Activated gamma-delta T cell treated with anti-CD3 and anti-CD28 coated beads, Interleukin-2, amount 50 U/mL, for 16 hours (primary cell): ENCODE results near the gene SETD4.
A peak's percentile ranks its signal among the peaks of the same experiment; 100 is the strongest.

Source experiments
- DNase-seq: peaks from one replicate; pipeline ENCODE4 v3.0.0-alpha.2; 2020; ENCODE audit warnings: low read depth

SETD4 gene

GRCh38 chr21:36044056-36044455 lies 16.3 kb downstream of the SETD4 start:
- DNase-seq: no peak

DNA sequence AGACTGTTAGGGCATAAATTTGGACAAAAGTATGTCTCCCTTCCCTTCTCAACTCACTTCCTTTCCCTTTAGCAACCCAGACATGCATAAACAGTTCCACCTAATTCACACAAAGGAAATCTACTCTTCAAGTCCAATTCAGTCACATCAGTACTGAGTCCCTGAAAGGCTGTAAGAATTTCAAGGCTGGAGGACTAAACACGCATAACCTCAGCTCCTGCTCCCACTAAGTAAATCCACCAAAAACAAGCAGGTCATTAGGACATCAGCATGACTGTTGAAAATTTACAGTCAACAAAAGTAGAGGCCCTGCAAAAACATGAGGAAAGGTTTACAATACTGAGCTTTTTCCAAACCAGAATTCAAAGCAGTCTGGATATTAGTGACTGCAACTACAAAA lies 18.4 kb downstream of the SETD4 start:
- no peak for DNase-seq

DNA sequence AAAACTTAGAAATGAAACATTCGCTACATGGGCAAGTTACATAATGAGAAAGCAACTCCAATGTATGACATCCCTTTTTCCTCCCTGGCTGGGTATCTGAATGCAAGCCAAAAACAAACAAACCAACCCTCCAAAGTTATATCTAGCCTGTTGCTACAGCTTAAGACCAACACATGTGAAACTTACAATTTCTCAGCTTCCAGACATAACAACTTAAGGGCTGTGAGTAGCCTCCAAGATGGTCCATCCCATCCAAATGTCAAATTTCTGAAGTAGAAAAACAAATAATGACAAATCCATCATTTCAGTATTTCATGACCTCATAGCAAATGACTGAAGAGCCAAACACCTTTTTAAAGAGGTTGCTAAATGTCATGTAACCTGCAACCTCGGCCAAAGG lies 19.9 kb downstream of the SETD4 start:
- no peak for DNase-seq

DNA sequence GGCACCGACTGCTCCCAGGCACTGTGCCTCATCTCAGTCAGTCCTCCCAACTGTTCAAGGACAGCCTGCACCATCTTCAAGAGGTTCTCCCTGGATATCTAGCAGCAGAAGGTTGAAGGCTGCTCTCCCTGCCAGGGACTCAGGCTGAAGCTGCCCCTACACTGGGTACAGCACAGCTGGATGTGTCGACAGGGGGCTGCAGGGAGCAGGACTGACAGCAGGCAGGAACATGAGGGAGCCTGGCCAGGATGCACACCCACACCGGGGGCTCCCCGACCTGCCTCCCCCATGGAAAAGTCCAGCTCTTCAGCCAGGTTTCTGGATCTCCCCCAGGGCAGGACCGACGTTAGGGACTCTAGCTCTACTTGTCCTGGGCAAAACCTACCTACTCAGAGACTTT lies 20.5 kb downstream of the SETD4 start:
- DNase-seq: no peak

GRCh38 chr21:36038701-36039497 lies 21.4 kb downstream of the SETD4 start:
- DNase-seq: no peak

- no peak for DNase-seq
Measured at GRCh38 chr21:36035381-36035791, 24.9 kb downstream of the SETD4 start.

DNA sequence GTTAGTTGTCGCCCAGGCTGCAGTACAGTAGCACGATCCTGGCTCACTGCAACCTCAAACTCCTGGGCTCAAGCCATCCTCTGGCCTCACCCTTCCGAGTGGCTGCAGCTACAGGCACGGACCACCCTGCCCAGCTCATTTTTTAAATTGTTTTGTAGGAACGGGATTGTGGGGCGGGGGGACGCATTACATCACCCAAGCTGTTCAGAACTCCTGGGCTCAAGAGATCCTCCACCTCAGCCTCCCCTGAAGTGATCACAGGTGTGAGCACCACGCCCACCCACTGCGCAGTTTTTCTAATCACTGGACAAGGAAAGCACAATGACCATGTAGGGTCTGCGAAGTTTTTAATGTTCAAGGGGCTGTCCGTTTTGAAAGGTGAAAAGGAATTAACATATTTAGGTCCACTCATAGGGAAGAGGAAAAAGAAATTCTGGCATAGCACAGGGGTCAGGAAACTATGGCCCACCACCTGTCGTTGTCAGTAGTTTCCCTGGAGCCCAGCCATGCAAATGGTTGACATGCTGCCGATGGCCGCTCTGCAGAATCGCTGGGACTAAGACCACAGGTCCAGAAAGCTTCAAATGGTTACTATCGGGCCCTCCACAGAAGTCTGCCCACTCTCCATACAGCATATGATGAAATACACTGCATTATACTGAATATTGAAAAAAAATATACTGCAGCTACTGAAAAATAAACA lies 26.0 kb downstream of the SETD4 start:
- no peak for DNase-seq

DNA sequence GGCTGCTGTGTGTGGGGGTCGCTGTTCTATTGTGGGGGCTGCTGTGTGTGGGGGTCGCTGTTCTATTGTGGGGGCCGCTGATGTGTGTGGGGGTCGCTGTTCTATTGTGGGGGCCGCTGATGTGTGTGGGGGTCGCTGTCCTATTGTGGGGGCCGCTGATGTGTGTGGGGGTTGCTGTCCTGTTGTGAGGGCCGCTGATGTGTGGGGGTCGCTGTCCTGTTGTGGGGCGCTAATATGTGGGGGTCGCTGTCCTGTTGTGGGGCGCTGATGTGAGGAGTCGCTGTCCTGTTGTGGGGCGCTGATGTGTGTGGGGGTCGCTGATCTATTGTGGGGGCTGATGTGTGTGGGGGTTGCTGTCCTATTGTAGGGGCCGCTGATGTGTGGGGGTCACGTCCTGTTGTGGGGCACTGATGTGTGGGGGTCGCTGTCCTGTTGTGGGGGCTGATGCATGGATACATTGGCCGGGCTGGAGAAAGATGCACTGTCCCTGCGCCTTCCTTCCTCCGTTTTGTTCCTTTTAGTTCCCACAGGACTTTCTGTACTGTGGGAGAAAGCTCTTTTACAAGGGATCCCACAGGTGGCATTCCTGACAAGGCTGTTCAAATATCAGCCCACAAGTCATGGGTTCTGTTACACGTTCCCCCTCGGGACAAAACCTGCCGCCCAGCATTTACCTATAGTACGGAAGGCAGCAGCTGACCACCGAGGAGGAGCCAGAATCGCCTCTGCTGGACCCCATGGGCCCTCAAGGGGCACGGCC lies 27.5 kb downstream of the SETD4 start:
- DNase-seq: no peak

GRCh38 chr21:36030581-36031189 lies 29.6 kb downstream of the SETD4 start:
- DNase-seq: no peak

DNA sequence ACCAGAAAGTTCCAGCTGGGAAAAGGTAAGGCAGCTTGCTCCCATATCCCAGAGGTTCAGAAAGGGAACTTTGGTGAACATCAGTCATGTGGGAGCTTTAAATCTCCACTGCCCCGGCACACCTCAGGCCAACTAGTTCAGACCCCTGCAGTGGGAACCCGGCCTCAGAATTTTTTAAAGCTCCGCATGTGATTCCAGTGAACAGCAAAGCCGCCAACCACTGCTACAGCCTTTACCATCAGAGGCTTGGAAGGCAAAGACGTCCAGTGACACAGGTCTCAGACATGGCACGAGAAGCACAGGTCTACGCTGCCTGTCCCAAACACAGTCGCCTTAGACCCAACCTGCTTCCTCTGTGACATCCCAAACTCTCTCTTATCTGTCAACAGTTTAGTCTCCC lies 31.0 kb downstream of the SETD4 start:
- no peak for DNase-seq

- peak; percentile 45 for DNase-seq
Measured at GRCh38 chr21:36028127-36029069, 31.9 kb downstream of the SETD4 start.

DNA sequence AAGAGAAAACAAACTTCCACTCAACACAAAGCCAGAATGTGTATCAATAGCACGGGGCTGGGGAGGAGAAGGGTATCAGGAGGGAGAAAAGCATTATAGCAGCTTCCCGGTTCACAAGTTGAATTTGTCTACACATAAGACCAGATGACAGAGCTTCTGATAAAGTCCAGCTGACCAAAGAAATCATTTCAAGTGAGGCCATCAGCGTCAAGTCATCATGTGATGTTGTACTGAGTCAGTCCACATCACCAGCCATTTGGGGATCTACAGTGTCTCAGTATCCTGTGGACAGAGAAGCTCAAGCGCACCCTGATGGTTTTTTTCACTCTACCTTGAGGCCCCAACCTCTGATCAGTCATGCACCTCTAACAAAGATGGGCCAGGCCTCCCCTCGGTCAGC lies 33.0 kb downstream of the SETD4 start:
- no peak for DNase-seq

- DNase-seq: no peak
Measured at GRCh38 chr21:36024782-36025181, 35.5 kb downstream of the SETD4 start.

DNA sequence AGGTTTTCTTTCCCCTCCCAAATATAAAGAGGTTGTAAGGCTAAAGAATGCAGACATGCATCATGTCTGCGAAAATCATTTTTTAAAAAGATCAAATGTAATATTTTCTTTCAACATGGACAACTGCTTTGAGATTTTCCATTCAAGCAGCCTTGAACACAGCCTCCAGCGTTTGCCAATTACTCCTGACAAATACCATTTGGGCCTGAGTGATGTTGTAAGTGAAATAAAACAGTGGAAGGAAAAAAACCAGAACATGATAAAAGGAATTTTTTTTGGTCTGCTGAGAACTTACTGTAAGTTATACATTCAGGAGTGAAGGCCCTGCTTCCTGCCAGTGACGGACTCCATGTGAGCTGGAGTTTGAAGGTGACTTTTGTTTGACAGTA lies 37.2 kb downstream of the SETD4 start:
- no peak for DNase-seq

- DNase-seq: no peak
Measured at GRCh38 chr21:36022427-36023091, 37.8 kb downstream of the SETD4 start.

DNA sequence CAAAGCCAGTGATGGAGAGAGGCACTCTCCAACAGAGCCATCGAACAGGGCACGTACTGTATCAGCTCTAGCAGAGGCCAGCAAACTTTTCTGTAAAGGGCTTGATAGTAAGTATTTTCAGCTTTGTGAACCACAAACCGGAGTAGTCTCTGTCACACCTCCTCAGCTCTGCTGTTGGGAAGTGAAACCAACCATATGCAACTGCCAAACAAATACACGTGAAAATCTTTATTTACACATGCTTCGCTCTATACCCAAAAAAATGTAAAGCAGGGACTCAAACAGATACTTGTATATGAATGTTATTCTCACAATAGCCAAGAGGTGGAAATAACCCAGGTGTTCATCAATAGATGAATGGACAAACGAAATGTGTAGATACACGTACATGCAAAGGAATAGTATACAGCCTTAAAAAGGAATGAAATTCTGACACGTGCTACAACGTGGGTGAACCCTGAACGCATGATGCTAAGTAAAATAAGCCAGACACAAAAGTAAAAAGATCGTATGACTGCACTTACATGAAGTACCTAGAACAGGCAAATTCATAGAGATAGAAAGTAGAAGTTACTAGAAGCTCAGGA lies 39.0 kb downstream of the SETD4 start:
- no peak for DNase-seq

DNA sequence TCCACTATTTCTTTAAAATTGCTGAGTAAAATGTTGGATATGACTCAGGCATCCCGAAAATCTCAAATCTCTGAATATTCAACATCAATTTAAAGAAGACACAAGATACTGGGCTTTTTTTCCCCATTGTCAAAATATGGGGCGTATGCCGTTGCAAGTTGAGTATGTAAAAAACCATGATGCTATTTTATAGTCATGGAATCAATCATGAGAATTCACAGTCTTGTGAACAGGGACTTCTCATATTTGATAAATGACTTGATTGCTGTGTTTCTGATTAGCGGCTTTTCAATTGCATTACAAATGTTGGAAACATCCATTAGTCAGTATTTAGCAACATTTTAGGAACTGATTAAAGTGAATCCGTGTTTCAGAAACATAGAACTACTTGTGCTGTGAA lies 45.3 kb downstream of the SETD4 start:
- DNase-seq: no peak

GRCh38 chr21:36010801-36011200 lies 49.5 kb downstream of the SETD4 start:
- DNase-seq: no peak

GRCh38 chr21:36008505-36008904 lies 51.8 kb downstream of the SETD4 start:
- DNase-seq: no peak

- no peak for DNase-seq
Measured at GRCh38 chr21:36005879-36006400, 54.4 kb downstream of the SETD4 start.
